ENCODE data around the gene ZCCHC24. TPM values are rescaled to one million over a fixed set of nuclear protein-coding genes. Genes with fewer than 3 reads are reported as not detected.

The ZCCHC24 gene
- polyA plus RNA-seq, 3 donors: 3.9 to 5.0 (median 4.0) TPM

DNA sequence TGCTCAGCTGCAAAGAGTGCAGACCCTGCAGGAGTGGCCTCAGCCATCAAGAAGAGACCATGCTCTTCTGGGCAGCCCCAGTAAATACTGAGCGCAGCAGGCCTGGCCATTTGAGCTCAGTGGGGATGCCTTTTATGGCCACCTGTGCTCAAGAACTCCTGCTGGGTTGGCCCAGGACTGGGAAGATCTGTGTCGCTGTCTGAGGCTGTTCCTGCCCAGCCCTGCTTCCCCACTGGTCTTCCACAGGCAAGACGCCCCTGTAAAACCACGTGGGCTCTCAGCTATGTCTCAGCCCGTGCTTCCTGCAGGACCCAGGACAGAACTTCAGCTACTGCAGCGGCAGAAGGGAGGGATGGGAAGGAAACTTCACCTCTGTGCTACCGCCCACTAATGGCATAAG, 108.7 kb downstream of the ZCCHC24 start:
- Histone ChIP-seq H3K36me3 (replicated peaks in 1 of 2; ENCODE audit: control insufficient read depth in 1 of 2, insufficient read depth in 2 of 2, low read length in 2 of 2) (no peaks in the 10 kb centered on the region), H2AFZ (ENCODE audit: insufficient read depth, low read depth, low read length, poor library complexity, severe bottlenecking) (no peak overlapping the region), H3K4me1 (ENCODE audit: control insufficient read depth in 1 of 2, insufficient read depth in 2 of 2, low read length in 2 of 2) (peaks cover 5 to 6% of the 10 kb centered on the region in 2 donors), H3K79me2 (ENCODE audit: insufficient read depth, low read length) (no peaks in the 10 kb centered on the region), H4K20me1 (ENCODE audit: insufficient read depth, low read length) (no peaks in the 10 kb centered on the region), H3K4me2 (replicated peaks; ENCODE audit: extremely low read depth, low read length, poor library complexity, severe bottlenecking) (no peak overlapping the region), H3K4me3 (replicated peaks in 1 of 3; ENCODE audit: low read depth in 2 of 3, low read length in 3 of 3) (no peak overlapping the region), H3K9me3 (replicated peaks in 1 of 2; ENCODE audit: control insufficient read depth in 1 of 2, insufficient read depth in 1 of 2, low read length in 2 of 2) (no peaks in the 10 kb centered on the region), H3K27me3 (ENCODE audit: control insufficient read depth in 2 of 2, insufficient read depth in 2 of 2, low read length in 2 of 2) (no peaks in the 10 kb centered on the region), H3K9ac (ENCODE audit: insufficient read depth, low read length, poor library complexity, severe bottlenecking) (no peak overlapping the region), H3K27ac (ENCODE audit: low read depth in 1 of 2, low read length in 2 of 2) (no peak overlapping the region)
- peak in 1 of 3 donors; percentile 12 for DNase-seq
- Mint-ChIP-seq H3K27me3 (ENCODE audit: low read depth in 3 of 3) (peaks cover 3 to 7% (median 5%) of the 10 kb centered on the region in 3 donors), H3K36me3 (peaks cover 0 to 3% of the 10 kb centered on the region in 2 donors), H3K27ac (peak overlapping the region in 3 of 7 donors; percentile 7 to 81 (median 20)), H3K9me3 (peaks cover 0 to 7% (median 3%) of the 10 kb centered on the region in 7 donors), H3K4me3 (no peak overlapping the region), H3K4me1 (peaks cover 14% of the 10 kb centered on the region)
- WGBS (ENCODE audit: insufficient coverage): 65% methylated on average over 4 of the region's 7 CpGs
- intact Hi-C loops (cut with micrococcal nuclease): no loop called here
- TF ChIP-seq, protein P1, sequence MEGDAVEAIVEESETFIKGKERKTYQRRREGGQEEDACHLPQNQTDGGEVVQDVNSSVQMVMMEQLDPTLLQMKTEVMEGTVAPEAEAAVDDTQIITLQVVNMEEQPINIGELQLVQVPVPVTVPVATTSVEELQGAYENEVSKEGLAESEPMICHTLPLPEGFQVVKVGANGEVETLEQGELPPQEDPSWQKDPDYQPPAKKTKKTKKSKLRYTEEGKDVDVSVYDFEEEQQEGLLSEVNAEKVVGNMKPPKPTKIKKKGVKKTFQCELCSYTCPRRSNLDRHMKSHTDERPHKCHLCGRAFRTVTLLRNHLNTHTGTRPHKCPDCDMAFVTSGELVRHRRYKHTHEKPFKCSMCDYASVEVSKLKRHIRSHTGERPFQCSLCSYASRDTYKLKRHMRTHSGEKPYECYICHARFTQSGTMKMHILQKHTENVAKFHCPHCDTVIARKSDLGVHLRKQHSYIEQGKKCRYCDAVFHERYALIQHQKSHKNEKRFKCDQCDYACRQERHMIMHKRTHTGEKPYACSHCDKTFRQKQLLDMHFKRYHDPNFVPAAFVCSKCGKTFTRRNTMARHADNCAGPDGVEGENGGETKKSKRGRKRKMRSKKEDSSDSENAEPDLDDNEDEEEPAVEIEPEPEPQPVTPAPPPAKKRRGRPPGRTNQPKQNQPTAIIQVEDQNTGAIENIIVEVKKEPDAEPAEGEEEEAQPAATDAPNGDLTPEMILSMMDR (IDR thresholded peaks at IDR 0.05): no peak

DNA sequence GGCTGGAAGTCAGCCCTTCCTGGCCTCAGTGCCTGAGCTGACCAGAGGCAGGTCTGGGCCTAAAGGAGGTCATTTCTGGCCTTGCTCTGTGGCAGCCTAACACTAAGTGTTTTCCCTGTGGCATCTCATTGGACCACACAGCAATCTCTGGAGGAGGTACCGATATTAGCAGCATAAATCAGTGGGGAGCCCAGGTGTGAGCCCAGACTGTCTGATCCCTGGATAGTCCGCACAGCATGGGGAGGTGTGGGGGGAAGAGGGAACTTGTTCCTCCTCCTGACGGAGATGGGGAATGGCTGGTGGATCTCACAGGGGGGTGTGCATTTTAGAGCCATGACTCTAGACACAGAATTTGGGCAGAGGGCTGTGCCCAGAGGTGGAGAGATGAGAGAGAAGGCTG, 109.1 kb downstream of the ZCCHC24 start:
- Mint-ChIP-seq H3K9me3 (peaks cover 0 to 7% (median 3%) of the 10 kb centered on the region in 7 donors), H3K4me1 (peaks cover 19% of the 10 kb centered on the region), H3K27ac (peak overlapping the region in 4 of 7 donors; percentile 5 to 81 (median 33)), H3K4me3 (no peak overlapping the region), H3K27me3 (ENCODE audit: low read depth in 3 of 3) (peaks cover 3 to 7% (median 5%) of the 10 kb centered on the region in 3 donors), H3K36me3 (peaks cover 0 to 3% of the 10 kb centered on the region in 2 donors)
- Histone ChIP-seq H3K79me2 (ENCODE audit: insufficient read depth, low read length) (no peaks in the 10 kb centered on the region), H2AFZ (ENCODE audit: insufficient read depth, low read depth, low read length, poor library complexity, severe bottlenecking) (no peak overlapping the region), H3K4me2 (replicated peaks; ENCODE audit: extremely low read depth, low read length, poor library complexity, severe bottlenecking) (no peak overlapping the region), H3K4me1 (ENCODE audit: control insufficient read depth in 1 of 2, insufficient read depth in 2 of 2, low read length in 2 of 2) (peaks cover 10 to 11% of the 10 kb centered on the region in 2 donors), H3K4me3 (replicated peaks in 1 of 3; ENCODE audit: low read depth in 2 of 3, low read length in 3 of 3) (no peak overlapping the region), H3K9me3 (replicated peaks in 1 of 2; ENCODE audit: control insufficient read depth in 1 of 2, insufficient read depth in 1 of 2, low read length in 2 of 2) (no peaks in the 10 kb centered on the region), H3K27me3 (ENCODE audit: control insufficient read depth in 2 of 2, insufficient read depth in 2 of 2, low read length in 2 of 2) (no peaks in the 10 kb centered on the region), H3K27ac (ENCODE audit: low read depth in 1 of 2, low read length in 2 of 2) (no peak overlapping the region), H3K9ac (ENCODE audit: insufficient read depth, low read length, poor library complexity, severe bottlenecking) (no peak overlapping the region), H4K20me1 (ENCODE audit: insufficient read depth, low read length) (no peaks in the 10 kb centered on the region), H3K36me3 (replicated peaks in 1 of 2; ENCODE audit: control insufficient read depth in 1 of 2, insufficient read depth in 2 of 2, low read length in 2 of 2) (no peaks in the 10 kb centered on the region)
- WGBS (ENCODE audit: insufficient coverage): 100% methylated on average over 2 of the region's 3 CpGs
- intact Hi-C loops (cut with micrococcal nuclease): no loop called here
- DNase-seq: peak in 1 of 3 donors; percentile 5
- TF ChIP-seq, protein P1 (IDR thresholded peaks at IDR 0.05): no peak

All from CD14-positive monocyte (primary cell).